ENCODE results near the gene DNM3.

DNA sequence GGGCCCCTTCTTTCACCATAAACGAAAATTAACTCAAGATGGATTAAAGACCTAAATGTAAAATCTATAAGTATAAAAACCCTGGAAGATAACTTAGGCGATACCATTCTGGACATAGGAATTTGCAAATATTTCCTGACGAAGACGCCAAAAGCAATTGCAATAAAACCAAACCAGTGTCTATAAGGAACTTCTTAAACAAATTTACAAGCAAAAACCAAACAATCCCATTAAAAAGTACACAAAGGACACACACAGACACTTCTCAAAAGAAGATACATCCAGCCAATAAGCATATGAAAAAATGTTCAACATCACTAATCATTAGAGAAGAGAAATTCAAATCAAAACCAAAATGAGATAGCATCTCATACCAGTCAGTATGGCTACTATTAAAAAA, 500.4 kb downstream of the DNM3 start:
- TF ChIP-seq, protein P1, sequence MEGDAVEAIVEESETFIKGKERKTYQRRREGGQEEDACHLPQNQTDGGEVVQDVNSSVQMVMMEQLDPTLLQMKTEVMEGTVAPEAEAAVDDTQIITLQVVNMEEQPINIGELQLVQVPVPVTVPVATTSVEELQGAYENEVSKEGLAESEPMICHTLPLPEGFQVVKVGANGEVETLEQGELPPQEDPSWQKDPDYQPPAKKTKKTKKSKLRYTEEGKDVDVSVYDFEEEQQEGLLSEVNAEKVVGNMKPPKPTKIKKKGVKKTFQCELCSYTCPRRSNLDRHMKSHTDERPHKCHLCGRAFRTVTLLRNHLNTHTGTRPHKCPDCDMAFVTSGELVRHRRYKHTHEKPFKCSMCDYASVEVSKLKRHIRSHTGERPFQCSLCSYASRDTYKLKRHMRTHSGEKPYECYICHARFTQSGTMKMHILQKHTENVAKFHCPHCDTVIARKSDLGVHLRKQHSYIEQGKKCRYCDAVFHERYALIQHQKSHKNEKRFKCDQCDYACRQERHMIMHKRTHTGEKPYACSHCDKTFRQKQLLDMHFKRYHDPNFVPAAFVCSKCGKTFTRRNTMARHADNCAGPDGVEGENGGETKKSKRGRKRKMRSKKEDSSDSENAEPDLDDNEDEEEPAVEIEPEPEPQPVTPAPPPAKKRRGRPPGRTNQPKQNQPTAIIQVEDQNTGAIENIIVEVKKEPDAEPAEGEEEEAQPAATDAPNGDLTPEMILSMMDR (IDR thresholded peaks at IDR 0.05), result no peak
- no peak for TF ChIP-seq POLR2AphosphoS5 (IDR thresholded peaks at IDR 0.05)
